NCI-H2029 (cell line): ENCODE measurements around the gene EHD4.

Source experiments
- DNase-seq: peaks from one replicate; lab custom pipeline; 2025; lab: John Stamatoyannopoulos, UW

EHD4 gene

GRCh38 chr15:41957021-41957897 lies 15.1 kb downstream of the EHD4 start:
- no peak for DNase-seq

DNA sequence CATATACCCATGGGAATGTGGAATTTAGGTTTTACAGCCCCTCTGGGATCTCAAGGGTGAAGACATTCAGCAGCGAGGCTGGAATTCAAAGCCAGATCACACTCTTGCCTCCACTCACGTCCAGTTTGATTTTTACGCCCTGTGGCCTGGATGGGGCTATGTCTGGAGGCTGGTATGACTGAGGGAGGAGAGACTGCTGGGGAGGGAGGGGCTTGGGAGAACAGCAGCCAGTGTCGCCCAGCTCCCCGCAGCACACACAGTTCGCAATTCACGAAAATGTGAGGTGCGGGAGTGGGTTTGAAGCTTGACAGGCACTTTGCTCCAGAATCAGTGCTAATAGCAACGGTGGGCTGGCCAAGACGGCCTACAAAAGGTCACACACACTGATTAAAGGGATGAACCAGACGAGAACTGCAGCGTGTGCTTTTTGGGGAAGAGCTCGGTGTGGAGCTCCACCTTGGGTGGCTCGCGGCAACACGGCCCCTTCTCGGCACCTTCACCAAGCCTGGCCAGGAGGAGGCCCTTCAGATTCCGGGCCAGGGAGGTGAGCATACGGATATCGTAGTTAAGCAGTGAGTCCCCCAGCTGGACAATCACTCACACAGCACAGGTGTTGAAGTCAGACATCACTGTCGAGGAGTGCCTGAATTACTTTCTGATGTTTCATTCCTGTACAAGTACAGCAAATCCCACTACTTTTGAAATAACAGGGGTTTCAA lies 16.4 kb downstream of the EHD4 start:
- DNase-seq: no peak

- no peak for DNase-seq
Measured at GRCh38 chr15:41955100-41955499, 17.3 kb downstream of the EHD4 start.

GRCh38 chr15:41954036-41954435 lies 18.3 kb downstream of the EHD4 start:
- DNase-seq: no peak

DNA sequence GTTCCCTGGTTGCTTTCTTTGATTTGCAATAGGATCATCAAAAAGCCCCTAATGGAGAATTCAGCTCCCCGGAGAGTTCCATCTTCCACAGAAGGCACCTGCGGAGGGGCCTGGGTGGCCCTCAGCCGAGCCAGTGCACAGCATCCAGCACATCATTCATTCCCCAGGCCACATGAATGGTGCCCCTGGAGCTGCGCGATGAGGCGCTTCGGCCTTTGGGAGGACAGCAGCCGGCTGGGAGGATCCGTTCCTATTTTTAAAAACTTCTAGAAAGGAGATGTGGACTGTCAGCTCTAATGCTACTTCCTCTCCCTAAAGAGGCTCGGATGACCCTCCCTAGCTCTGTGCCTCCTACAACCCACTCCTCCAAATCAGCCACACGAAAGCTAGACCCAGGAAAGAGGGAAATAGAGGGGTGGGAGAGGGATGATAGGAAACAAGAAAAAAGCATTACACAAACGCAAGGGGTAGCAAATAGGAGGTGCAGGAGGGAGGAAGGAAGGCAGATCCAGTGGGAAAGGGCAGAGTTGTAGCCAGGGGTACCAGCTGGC lies 20.3 kb downstream of the EHD4 start:
- no peak for DNase-seq

GRCh38 chr15:41951571-41951970 lies 20.8 kb downstream of the EHD4 start:
- no peak for DNase-seq

DNA sequence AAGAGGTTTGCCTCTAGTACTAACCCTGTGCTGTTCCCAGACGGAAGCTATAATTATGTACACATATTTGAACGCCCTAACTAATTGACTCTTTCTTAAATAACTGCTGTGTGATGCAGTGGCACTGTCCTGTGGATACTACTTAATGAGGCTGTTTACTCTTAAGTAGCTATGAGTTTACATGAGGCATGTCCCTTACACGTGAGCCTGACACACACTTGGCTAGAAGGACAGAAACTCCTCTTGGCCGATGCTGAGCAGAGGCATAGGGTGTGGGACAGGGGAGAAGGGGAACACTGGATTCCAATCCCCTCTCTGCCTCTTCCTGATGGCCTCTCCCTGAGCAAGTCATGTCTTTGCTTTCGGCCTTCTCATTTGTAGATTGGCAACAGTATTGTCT lies 21.9 kb downstream of the EHD4 start:
- no peak for DNase-seq

DNA sequence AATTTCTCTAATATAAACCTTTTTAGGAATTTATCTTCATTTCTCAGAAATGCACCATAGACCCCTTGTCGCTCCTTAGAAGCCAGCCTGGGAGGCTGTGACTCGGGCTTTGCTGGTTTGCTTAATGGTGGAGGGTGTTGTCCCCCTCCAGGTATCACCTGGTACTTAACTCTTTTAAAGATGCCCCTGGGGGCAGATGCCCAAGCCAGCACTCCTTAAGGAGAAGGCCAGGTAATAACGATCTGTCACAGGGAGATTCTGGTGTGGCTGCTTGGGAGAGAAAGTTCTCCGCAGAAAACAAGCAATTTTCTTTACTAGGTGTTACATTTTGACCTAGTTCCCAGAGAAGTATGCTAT lies 22.3 kb downstream of the EHD4 start:
- DNase-seq: no peak

GRCh38 chr15:41949401-41950126 lies 22.8 kb downstream of the EHD4 start:
- DNase-seq: no peak

DNA sequence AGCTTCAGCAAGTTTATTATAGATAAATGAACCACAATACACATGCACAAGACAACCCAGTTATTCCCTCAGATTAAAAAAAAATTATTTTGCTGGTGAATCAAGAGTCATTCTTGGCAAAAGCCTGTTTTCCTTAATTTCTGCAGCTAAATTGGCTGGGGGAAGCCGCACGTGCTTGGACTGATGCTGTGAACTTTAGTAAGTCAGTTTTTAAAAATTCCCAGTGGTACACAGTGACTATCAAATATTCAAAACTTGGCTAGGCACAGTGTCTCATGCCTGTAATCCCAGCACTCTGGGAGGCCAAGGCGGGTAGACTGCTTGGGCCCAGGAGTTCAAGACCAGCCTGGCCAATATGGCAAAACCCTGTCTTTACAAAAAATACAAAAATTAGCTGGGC lies 23.9 kb downstream of the EHD4 start:
- DNase-seq: no peak

GRCh38 chr15:41946970-41947369 lies 25.4 kb downstream of the EHD4 start:
- no peak for DNase-seq

DNA sequence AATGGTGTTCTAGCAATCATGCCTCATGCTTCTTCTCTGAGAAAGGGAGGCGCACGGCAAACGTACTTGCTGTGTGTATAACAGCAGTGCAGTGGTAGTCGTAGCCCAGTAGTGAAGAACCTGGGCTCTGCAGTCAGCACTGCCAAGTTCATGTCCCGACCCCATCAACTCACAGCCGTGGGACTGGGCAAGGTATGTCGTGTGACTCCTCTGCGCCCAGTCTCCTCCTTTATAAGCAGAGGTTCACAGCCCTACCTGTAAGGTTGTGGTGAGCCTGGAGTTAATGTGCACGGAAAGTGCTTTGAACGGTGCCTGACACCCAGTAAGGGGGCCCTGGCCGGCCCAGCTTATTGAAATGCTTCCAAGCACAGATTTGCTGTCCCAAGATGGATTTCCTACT lies 26.6 kb downstream of the EHD4 start:
- DNase-seq: no peak

- DNase-seq: no peak
Measured at GRCh38 chr15:41945221-41945620, 27.1 kb downstream of the EHD4 start.

DNA sequence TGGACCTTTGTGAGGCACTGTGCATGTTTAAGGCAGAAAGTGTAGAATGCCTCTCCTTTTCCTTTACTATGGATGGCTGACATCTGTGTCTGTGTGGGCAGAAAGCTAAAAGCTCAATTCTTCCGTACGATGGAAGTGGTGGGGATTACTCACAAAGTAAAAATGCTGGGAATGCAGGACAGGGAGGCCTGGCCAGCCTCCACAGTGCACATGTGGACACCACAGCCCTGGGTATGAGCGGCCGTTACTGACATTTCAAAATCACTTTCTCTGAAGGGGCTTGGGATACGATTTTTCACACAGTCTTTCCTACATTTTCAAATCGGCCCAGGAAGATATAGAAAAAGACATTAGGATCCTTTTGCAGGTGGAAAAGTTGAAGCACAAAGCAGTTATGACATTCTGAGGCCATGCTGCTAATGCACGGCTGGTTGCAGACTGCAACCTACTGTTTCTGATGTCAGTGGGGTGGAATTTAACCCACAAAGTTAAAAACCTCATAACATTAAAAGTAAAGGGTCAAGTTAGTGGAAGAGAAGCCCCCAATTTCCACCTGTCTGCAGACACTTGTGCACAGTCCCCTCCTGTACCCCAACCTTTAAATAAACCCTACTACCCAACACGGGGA lies 27.9 kb downstream of the EHD4 start:
- no peak for DNase-seq

DNA sequence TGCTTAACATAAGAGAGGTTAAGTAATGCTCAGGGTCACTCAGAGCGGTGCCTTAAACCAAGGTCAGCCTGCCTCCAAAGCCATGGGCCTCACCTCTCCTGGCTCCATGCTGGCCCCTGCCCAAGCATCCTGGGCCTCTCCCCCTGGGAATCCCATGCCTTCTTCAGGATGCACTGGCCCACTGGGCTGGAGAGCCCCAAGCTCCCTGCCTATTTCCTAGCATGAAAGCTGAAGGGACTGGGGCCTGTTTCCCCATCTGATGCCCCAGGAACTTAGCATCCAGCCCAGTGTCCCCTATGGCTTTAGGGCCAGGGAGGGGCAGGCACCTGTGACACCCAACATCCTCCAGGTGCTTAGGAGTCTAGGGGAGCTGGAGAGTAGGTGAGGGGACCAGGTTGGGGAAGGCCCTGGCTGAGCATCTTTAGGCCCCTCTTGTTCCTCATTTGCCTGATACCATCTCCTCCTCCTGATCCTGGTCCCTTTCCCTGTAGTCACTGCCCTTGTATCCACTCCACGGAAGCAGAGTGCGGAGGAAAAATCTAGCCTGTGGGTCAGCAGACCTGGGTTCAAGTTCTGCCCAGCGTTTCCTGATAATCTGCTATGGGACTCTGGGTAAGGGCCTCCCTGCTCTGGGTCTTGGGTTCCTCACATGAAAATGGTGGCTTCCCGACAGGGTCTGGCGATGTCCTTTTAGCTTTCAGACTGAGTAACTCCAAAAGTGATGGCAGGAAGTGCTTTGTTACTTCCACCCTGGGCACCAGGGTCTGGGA lies 28.6 kb downstream of the EHD4 start:
- no peak for DNase-seq

DNA sequence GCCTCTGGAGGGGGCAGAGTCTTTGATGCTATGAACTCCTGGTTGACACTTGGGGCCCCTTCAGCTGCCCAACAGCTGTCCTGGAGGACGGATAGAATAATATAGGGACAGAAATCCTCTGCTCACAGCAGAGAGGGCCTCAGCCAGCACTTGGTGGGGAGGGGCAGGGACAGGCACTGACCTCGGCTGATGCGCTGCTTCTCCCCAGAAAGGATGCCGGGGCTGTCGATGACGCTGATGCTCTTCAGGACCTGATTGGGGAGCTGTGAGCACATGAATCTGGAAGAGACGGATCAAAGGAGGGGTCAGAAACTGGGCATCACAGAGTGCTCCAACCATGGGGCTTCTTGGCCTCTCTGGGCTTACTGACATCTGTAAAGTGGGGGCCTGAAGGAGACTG lies 29.5 kb downstream of the EHD4 start:
- no peak for DNase-seq

DNA sequence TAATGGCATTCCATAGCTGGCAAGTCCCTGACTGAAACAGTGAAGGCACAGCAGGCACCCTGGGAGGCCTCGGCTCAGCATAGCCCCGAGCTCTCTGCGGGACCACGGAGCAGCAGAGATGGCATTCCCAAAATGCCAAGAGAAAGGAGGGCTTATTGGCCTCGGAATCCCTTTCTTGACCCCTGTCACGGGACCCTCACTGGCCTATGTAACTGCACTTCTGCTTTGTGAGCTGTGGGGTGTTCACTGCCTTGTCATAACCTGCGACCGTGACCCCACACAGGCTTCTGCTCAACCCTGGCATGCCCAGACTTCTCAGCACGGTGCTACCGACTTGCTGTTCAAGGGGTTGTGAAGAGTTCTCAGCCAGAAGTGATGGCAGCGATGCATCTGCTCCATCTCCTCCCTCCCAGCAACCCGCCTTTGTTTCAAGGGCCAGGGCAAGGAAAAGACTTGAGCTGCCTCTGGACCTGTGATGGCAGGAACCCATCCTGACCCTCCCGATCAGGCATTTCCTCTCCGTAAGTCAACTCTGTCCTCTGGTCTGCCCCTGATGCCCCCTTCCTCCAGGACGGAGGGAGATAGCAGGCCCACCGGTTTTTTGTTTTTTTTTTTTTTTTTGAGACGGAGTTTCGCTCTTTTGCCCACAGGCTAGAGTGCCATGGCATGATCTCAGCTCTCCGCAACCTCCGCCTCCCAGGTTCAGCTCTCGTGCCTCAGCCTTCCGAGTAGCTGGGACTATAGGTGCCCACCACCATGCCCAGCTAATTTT lies 30.5 kb downstream of the EHD4 start:
- DNase-seq: no peak

- no peak for DNase-seq
Measured at GRCh38 chr15:41940441-41940857, 31.9 kb downstream of the EHD4 start.

DNA sequence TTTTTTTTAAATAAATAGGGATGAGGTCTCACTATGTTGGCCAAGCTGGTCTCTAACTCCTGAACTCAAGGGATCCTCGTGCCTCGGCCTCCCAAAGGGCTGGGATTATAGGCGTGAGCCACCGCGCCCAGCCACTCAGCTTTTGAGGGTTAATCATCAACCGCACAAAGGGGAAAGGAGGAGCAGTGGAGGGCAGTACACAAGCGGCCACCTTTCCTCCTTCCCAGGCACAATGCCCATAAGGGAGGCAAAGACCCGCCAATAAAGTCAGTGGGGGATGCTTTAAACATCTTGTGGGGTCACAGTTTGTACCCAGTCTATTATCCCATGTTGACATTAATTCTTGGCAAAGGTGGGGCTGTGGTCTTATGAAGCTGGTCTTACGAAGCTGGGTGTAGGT lies 32.4 kb downstream of the EHD4 start:
- DNase-seq: no peak

DNA sequence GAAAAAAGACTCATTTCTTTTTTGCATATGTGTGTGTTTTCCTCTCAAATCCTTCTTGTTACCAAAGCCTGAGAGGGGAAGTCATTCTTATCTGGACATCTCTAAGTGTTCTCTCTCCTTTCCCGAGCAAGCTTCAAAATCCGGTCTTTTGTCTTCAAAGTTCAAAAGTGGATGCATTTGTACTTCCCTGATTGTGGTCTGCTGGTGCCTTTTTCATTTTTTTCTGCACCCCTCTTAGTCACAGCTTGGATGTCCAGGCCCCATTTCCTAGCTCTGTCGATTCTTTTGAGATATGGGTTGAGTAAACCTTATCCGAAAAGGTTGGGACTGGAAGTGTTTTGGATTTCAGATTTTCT lies 34.8 kb downstream of the EHD4 start:
- no peak for DNase-seq
